DOHH2 (cell line): ENCODE results near the gene EXOC3L1.

Source experiments
- CTCF ChIP-seq: fragments of 200-600 bp; sonication (generic); IDR thresholded peaks from one replicate; pipeline ENCODE4 v1.5.1; 2014; ENCODE audit warnings: antibody characterized with exemption, mild to moderate bottlenecking, low read depth, low read length; ENCODE audit not compliant: poor library complexity, severe bottlenecking
- EZH2phosphoT487 ChIP-seq: fragments of 200-600 bp; sonication (generic); IDR thresholded peaks from 2 replicates; pipeline ENCODE4 v1.6.1; 2017; ENCODE audit warnings: borderline replicate concordance, mild to moderate bottlenecking, antibody characterized with exemption, low read length, moderate library complexity, mixed read lengths

GRCh38 chr16:67156143-67156844 lies 33.6 kb downstream of the EXOC3L1 start:
- TF ChIP-seq CTCF, result no peak
- no peak for TF ChIP-seq EZH2phosphoT487
